RPMI7951 (cell line): ENCODE measurements around the gene HSD17B13. TPM values are rescaled to one million over a fixed set of nuclear protein-coding genes. Genes with fewer than 3 reads are reported as not detected.
"Not testable (repeated sequence)": the region's sequence is repeated elsewhere in the genome, so short reads cannot be mapped to it uniquely, and the experiment has no call there.

ENCODE experiments used
- DNase-seq: peaks from one replicate; pipeline ENCODE4 v3.0.0-alpha.2; 2012; ENCODE audit warnings: low read depth
- total RNA-seq: library from RNA; depleted of rRNA; stranded (reverse); fragments of >200 nt; shearing (Covaris generic); gene quantifications from 2 replicates; pipeline ENCODE4 v1.2.3, GENCODE V29; 2014

The HSD17B13 gene
- total RNA-seq, 1 experiment from 2014 or later = not detected

DNA sequence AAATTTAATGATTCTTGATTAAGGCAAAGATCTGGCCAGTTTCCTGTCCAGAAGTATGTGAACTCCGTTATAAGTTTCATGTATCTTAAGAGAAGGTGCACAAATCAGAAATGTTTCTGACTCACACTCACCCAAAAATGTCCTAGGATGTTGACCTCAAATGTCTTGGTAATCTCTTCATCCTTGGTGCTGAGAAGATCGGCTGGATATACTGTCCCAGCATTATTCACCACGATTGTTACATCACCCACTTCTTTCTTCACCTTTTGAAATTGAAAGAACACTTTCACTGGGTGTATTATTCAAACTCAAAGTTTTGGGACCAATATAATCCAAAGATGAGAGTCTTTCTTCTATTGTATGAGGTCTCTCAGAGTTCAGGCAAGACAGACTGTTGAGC, 5.7 kb downstream of the HSD17B13 start:
- no peak for DNase-seq

GRCh38 chr4:87315000-87315399, 7.7 kb downstream of the HSD17B13 start:
- DNase-seq = peak; percentile 4

GRCh38 chr4:87313756-87314155, 8.9 kb downstream of the HSD17B13 start:
- DNase-seq = no peak

- DNase-seq = no peak
These were observed 11.0 kb downstream of the HSD17B13 start for GRCh38 chr4:87311684-87312083.

DNA sequence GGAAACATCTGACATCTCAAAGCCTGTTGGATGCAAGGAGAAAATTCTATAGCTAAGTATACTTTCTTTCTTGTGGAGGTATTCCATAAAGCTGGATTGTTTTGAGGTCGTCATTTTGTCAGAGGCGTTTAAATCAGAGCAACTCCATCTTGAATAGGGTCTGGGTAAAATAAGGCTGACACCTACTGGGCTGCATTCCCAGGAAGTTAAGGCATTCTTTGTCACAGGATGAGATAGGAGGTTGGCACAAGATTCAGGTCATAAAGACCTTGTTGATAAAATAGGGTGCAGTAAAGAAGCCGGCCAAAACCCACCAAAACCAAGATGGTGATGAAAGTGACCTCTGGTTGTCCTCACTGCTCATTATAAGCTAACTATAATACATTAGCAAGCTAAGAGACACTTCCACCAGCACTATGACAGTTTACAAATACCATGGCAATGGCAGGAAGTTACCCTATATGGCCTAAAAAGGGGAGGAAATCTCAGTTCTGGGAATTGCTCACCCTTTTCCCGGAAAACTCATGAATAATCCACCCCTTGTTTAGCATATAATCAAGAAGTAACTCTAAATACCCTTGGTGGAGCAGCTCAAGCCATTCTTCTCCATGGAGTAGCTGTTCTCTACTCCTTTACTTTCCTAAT, 11.9 kb downstream of the HSD17B13 start:
- no peak for DNase-seq

DNA sequence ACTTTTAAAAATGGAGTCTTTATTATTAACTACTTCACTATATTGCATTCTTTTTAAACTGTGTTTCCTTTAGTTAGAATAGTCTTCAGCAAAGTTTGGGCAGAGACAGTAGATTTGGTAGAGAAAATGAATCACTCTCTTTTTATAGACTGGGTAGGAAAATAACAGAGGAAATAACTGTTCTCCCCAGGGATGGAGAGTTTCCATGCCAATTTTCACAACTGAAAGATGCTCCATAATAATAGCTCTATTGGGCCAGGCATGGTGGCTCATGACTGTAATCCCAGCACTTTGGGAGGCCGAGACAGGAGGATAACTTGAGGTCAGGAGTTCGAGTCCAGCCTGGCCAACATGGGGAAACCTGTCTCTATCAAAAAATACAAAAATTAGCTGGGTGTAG, 13.1 kb downstream of the HSD17B13 start:
- peak; percentile 4 for DNase-seq

GRCh38 chr4:87306056-87306455, 16.6 kb downstream of the HSD17B13 start:
- DNase-seq = no peak

DNA sequence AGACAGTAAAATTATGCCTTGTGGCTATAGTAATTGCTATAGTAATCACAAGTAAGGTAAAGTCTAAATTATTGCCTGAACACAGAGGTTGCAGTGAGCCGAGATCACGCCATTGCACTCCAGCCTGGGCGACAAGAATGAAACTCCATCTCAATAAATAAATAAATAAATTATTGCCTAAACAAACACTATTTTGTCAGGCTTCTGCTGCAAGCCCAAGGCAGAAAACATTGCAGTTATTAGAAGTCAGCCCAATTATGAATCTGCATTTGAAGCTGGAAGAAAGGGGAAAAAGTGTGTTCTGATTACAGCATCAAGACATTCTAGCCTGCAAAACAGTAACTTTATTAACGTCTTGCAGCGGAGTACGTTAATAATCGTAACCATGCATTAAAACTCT, 17.1 kb downstream of the HSD17B13 start:
- DNase-seq = no peak

DNA sequence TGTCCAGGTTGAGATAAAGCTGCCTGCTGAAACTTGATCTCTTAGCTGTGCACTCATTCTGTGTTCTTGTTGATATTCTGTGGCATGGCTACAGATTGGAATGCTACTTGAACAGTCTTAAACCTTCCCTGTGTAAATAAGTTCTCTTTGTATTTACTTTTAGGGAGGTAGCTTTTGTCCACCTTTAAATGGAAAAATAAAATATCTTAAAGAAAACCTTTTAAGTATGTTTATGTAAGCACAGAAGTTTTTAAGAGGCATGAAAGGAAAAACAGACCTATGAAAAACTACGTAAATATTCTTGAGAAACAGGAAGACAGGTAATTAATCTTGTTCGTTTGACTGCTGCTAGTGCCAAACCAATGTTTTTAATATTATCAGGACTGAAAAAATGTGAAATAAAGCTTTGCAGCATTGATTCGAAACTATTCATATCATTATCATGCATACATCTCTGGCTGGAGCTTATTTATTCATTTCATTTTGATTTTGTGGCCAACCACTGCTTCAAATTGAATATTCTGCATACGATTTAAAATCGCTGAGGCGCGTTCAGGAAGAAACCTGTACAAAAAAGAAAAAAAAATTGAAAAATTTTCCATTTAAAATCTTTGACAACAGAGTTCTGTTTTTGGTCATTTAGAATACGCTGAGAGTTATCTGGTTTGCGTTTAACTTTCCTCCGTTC, 17.8 kb downstream of the HSD17B13 start:
- no peak for DNase-seq

GRCh38 chr4:87299898-87300297, 22.8 kb downstream of the HSD17B13 start:
- DNase-seq = no peak

GRCh38 chr4:87298362-87298761, 24.3 kb downstream of the HSD17B13 start:
- no peak for DNase-seq

GRCh38 chr4:87294911-87295310, 27.8 kb downstream of the HSD17B13 start:
- DNase-seq = not testable (repeated sequence)

- DNase-seq = not testable (repeated sequence)
These were observed 28.8 kb downstream of the HSD17B13 start for GRCh38 chr4:87293889-87294288.

DNA sequence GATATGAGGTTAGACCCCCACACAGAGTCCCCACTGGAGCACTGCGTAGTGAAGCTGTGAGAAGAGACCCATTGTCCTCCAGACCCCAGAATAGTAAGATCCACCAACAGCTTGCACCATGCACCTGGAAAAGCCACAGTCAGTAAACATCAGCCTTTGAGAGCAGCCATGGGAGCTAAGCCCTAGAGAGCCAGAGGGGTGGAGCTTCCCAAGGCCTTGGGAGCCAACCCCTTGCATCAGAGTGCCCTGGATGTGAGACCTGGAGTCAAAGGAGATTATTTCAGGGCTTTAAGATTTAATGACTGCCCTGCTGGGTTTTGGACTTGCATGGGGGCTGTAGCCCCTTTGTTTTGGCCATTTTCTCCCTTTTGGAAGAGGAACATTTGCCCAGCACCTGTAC, 35.7 kb downstream of the HSD17B13 start:
- no peak for DNase-seq

DNA sequence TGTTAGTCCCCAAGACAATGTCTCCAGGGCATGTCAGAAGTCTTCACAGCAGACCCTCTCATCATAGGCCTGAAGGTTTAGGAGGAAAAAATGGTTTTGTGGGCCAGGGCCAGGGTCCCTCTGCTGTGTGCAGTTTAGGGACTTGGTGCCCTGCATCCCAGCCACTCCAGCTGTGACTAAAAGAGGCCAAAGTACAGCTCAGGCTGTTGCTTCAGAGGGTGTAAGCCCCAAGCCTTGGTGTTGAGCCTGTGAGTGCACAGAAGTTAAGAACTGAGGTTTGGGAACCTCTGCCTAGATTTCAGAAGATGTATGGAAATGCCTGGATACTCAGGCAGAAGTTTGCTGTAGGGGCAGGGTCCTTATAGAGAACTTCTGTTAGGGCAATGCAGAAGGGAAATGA, 38.4 kb downstream of the HSD17B13 start:
- not testable (repeated sequence) for DNase-seq

DNA sequence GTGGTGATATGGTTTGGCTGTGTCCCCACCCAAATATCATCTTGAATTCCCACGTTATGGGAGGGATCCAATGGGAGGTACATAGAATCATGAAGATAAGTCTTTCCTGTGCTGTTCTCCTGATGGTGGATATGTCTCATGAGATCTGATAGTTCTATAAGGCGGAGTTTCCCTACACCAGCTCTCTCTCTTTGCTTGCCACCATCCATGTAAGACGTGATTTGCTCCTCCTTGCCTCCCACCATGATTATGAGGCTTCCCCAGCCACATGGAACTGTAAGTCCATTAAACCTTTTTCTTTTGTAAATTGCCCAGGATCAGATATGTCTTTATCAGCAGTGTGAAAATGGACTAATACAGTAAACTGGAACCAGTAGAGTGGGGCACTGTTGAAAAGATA, 39.5 kb downstream of the HSD17B13 start:
- no peak for DNase-seq

DNA sequence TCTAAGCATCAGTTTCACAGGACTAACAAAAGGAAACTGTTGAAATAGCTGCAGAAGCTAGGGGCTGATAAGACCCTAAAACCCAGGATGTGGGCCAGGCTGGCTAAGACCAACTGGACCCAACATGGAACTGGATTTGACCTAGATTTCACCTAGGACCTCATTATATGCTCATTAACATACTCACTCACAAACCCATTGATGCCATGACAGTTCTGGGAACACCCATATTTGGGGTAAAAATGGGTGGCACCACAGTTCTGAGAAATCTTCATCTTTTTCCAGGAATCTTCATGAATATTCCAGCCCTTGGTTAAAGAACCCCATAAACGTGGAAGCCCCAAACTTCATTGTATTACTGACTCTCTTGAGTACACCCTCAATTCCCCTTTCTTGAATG, 41.1 kb downstream of the HSD17B13 start:
- no peak for DNase-seq

DNA sequence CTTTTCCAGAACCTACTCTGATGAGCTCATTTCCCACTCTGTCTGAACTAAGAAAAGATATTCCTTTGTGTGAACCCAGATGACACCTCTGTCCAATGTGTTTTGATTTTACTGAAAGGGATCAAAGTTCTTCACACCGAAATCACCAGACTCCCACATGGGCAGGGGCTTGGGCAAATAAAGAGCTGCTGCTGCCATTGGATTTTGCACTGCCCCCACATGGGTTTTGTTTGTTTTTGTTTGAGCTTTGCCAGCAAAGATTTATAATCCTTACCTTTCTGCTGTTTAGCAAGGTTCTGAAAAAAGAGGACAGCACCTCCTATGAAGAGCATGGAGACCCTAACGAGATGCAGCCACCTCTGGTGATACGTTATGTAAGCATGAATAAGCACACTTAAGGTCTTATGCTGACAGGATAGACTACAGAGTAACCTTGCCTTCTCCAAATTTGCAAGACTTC, 44.3 kb downstream of the HSD17B13 start:
- no peak for DNase-seq

- DNase-seq = no peak
These were observed 47.4 kb downstream of the HSD17B13 start for GRCh38 chr4:87275311-87275710.

- DNase-seq = no peak
These were observed 47.9 kb downstream of the HSD17B13 start for GRCh38 chr4:87274803-87275202.

GRCh38 chr4:87274327-87274726, 48.4 kb downstream of the HSD17B13 start:
- no peak for DNase-seq

GRCh38 chr4:87270825-87271224, 51.9 kb downstream of the HSD17B13 start:
- DNase-seq = no peak

DNA sequence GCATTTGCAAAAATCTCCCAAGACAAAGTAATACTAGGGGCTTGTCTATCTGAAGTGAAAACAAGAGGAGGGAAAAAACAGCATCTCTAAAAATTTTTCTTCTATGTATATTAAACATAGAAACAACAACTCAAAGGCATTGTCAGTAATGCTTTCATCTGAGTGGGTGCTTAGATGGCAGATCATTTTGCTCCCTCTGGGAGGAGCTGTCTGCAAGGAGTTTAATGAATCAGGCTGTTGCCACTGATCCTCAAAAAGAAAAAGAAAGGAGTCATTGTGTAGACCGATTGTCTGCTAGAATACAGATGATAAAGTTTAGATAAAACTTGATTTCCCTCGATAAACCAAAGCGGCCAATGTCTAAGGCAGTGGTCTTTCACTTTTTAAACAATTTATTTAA, 52.5 kb downstream of the HSD17B13 start:
- DNase-seq = peak; percentile 44

- no peak for DNase-seq
These were observed 54.3 kb downstream of the HSD17B13 start for GRCh38 chr4:87268411-87268810.
